GM12878 (cell line): ENCODE data around the gene LTC4S. TPM values are rescaled to one million over a fixed set of nuclear protein-coding genes. Genes with fewer than 3 reads are reported as not detected.

Experiments used
- CEBPB ChIP-seq, 2 experiments: fragments of 150-350 bp in 1 of 2; IDR thresholded peaks; 2 replicates each; pipeline ENCODE4 v1.6.1; 2012 to 2014; ENCODE audit warnings: low read depth in 2 of 2, low read length in 2 of 2, borderline replicate concordance in 1 of 2, inconsistent platforms in 1 of 2
- CHD1 ChIP-seq: IDR thresholded peaks from 2 replicates; pipeline ENCODE4 v1.6.1; 2012; ENCODE audit warnings: low read depth, low read length, improper control_type of control experiment
- CHD2 ChIP-seq: IDR thresholded peaks from 2 replicates; pipeline ENCODE4 v1.6.1; 2011; ENCODE audit warnings: low read depth, low read length, improper control_type of control experiment, borderline replicate concordance
- DPF2 ChIP-seq: fragments of 450-650 bp; IDR thresholded peaks from 2 replicates; pipeline ENCODE4 v1.6.1; 2017; ENCODE audit warnings: mild to moderate bottlenecking
- GATAD2B ChIP-seq: fragments of 450-650 bp; conservative IDR thresholded peaks from 2 replicates; pipeline ENCODE4 v1.6.1; 2017; ENCODE audit warnings: low read depth, mild to moderate bottlenecking, moderate library complexity
- HDGF ChIP-seq: fragments of 450-650 bp; IDR thresholded peaks from 2 replicates; pipeline ENCODE4 v1.6.1; 2016; ENCODE audit warnings: antibody characterized with exemption
- IKZF1 ChIP-seq: fragments of 450-650 bp; conservative IDR thresholded peaks from 2 replicates; pipeline ENCODE4 v1.6.1; 2017; ENCODE audit warnings: antibody characterized with exemption, mild to moderate bottlenecking
- JUND ChIP-seq: IDR thresholded peaks from 2 replicates; pipeline ENCODE4 v1.6.1; 2012; ENCODE audit warnings: low read depth, mild to moderate bottlenecking, low read length, improper control_type of control experiment, moderate library complexity
- KLF5 ChIP-seq: fragments of 450-650 bp; IDR thresholded peaks from 2 replicates; pipeline ENCODE4 v1.6.1; 2014; ENCODE audit warnings: mild to moderate bottlenecking; ENCODE audit not compliant: partially characterized antibody
- MXI1 ChIP-seq: fragments of 150-350 bp; IDR thresholded peaks from 2 replicates; pipeline ENCODE4 v1.6.1; 2011; ENCODE audit warnings: low read depth, mild to moderate bottlenecking, inconsistent platforms, low read length, improper control_type of control experiment
- MYB ChIP-seq: fragments of 150-350 bp; IDR thresholded peaks from 2 replicates; pipeline ENCODE4 v1.6.1; 2014; ENCODE audit warnings: mild to moderate bottlenecking, low read depth, low read length, borderline replicate concordance
- NFXL1 ChIP-seq: fragments of 450-650 bp; IDR thresholded peaks from 2 replicates; pipeline ENCODE4 v1.6.1; 2017; ENCODE audit warnings: antibody characterized with exemption, mild to moderate bottlenecking, borderline replicate concordance
- NR2F1 ChIP-seq: fragments of 450-650 bp; conservative IDR thresholded peaks from 2 replicates; pipeline ENCODE4 v1.6.1; 2017; ENCODE audit warnings: mild to moderate bottlenecking
- POLR2A ChIP-seq: IDR thresholded peaks from 2 replicates; pipeline ENCODE4 v1.6.1; 2011; ENCODE audit warnings: low read depth, mild to moderate bottlenecking, low read length
- POLR2AphosphoS5 ChIP-seq: IDR thresholded peaks from 2 replicates; pipeline ENCODE4 v1.6.1; 2011; ENCODE audit warnings: mild to moderate bottlenecking, low read length, inconsistent platforms
- TBL1XR1 ChIP-seq: IDR thresholded peaks from 2 replicates; pipeline ENCODE4 v1.6.1; 2012; ENCODE audit warnings: low read depth, low read length, improper control_type of control experiment
- ZNF217 ChIP-seq: fragments of 450-650 bp; IDR thresholded peaks from 2 replicates; pipeline ENCODE4 v1.6.1; 2017; ENCODE audit warnings: antibody characterized with exemption, mild to moderate bottlenecking
- ZNF384 ChIP-seq: IDR thresholded peaks from 2 replicates; pipeline ENCODE4 v1.6.1; 2012; ENCODE audit warnings: low read depth, mild to moderate bottlenecking, low read length, improper control_type of control experiment, borderline replicate concordance
- polyA plus RNA-seq, 11 experiments: library from polyadenylated mRNA; depleted of rRNA in 4 of 11; unstranded in 6 of 11; stranded (reverse) in 5 of 11; fragments of >200 nt; fragmentation: Nextera tagmentation in 4 of 11; fragmentation: Illumina TruSeq in 1 of 11; extraction: Ambion mirVana in 4 of 11; extraction: Trizol in 1 of 11; gene quantifications; 1 replicate in 1 of 11; 2 replicates in 10 of 11; pipeline versions ENCODE4 v1.2.1 to v1.2.3, GENCODE V29; 2011 to 2016; ENCODE audit warnings: inconsistent platforms in 2 of 11, missing spikeins in 2 of 11, low read depth in 1 of 11
- total RNA-seq, 4 experiments: library from RNA; depleted of rRNA in 3 of 4; stranded (reverse); fragments of >200 nt in 3 of 4; fragmentation: Illumina TruSeq in 1 of 4; extraction: Trizol in 1 of 4; gene quantifications; 2 replicates each; pipeline versions ENCODE4 v1.2.1 to v1.2.3, GENCODE V29; 2013 to 2021
- TF ChIP-seq, protein P1 (sequence below): IDR thresholded peaks from 2 replicates; pipeline ENCODE4 v1.6.1; 2011; ENCODE audit warnings: borderline replicate concordance, low read depth, mild to moderate bottlenecking, moderate library complexity, low read length; ENCODE audit not compliant: insufficient read depth, poor library complexity, severe bottlenecking
- TF ChIP-seq, protein P2 (sequence below): fragments of 450-650 bp; IDR thresholded peaks from 2 replicates; pipeline ENCODE4 v1.6.1; 2017; ENCODE audit warnings: mild to moderate bottlenecking, moderate library complexity
- TF ChIP-seq, protein P3 (sequence below): IDR thresholded peaks from 2 replicates; pipeline ENCODE4 v1.6.1; 2012; ENCODE audit warnings: low read depth, low read length, improper control_type of control experiment

LTC4S gene
- total and polyA plus RNA-seq, 10 of the 15 experiments (the other 5 are each of a cell fraction or from before 2014, with no cell fraction given), result 0.78 to 3.6 (median 1.8) TPM; not detected in 5

DNA sequence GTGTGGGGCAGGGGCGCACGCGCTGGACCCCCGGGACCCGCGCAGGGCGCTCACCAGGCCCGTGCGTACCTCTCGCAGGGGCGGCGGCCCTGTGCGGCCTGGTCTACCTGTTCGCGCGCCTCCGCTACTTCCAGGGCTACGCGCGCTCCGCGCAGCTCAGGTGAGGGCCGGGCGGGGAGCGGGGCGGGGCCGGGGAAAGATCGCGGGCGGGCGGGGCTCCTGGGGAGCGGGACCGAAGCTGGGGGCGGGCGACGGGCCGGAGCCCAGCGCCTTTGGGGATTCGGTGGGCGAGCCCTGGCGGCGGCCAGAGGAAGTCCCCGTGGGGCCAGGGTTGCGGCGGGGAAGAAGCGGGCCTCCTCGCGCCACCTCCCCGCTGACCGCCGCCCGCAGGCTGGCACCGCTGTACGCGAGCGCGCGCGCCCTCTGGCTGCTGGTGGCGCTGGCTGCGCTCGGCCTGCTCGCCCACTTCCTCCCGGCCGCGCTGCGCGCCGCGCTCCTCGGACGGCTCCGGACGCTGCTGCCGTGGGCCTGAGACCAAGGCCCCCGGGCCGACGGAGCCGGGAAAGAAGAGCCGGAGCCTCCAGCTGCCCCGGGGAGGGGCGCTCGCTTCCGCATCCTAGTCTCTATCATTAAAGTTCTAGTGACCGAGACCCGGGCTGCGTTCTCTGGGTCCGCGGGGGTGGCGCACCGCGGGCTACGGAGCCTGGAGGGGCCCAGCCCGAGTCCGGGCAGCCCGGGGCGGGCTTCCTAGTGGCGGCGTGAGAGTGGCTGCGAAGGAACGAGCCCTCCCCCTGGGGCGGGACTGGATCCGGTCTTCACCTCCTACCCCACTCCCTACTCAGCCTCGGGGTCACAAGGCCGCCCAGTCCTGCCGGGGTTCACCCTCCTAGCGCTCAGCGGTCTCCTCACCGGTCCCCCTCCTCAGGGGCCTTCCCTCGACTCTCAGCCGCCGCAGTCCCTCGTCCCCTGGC is 2.4 kb downstream of the LTC4S start (continued):
- TF ChIP-seq CHD1 (peak; percentile 80; the same call in 1 of the 2 replicates), NFXL1 (0 out of 2 replicates have a peak, but pooled peaks have one; percentile 34), IKZF1 (peak; percentile 91), ZNF384 (no peak), ZNF217 (peak; percentile 50), DPF2 (peak; percentile 88), CHD2 (peak; percentile 39; the same call in 1 of the 2 replicates), HDGF (peak; percentile 64; the same call in 1 of the 2 replicates), MXI1 (0 out of 2 replicates have a peak, but pooled peaks have one; percentile 23), POLR2AphosphoS5 (peak; percentile 52), KLF5 (peak; percentile 58), GATAD2B (peak; percentile 96), CEBPB (IDR thresholded peaks at IDR 0.05; ENCODE audit: borderline replicate concordance in 1 of 2, low read depth in 2 of 2, low read length in 2 of 2) (no peak), MYB (0 out of 2 replicates have a peak, but pooled peaks have one; percentile 18), TBL1XR1 (no peak), JUND (no peak), NR2F1 (peak; percentile 59; the same call in 1 of the 2 replicates), POLR2A (peak; percentile 66)
- TF ChIP-seq, protein P1, sequence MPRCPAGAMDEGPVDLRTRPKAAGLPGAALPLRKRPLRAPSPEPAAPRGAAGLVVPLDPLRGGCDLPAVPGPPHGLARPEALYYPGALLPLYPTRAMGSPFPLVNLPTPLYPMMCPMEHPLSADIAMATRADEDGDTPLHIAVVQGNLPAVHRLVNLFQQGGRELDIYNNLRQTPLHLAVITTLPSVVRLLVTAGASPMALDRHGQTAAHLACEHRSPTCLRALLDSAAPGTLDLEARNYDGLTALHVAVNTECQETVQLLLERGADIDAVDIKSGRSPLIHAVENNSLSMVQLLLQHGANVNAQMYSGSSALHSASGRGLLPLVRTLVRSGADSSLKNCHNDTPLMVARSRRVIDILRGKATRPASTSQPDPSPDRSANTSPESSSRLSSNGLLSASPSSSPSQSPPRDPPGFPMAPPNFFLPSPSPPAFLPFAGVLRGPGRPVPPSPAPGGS, result peak; percentile 55
- TF ChIP-seq, protein P2, sequence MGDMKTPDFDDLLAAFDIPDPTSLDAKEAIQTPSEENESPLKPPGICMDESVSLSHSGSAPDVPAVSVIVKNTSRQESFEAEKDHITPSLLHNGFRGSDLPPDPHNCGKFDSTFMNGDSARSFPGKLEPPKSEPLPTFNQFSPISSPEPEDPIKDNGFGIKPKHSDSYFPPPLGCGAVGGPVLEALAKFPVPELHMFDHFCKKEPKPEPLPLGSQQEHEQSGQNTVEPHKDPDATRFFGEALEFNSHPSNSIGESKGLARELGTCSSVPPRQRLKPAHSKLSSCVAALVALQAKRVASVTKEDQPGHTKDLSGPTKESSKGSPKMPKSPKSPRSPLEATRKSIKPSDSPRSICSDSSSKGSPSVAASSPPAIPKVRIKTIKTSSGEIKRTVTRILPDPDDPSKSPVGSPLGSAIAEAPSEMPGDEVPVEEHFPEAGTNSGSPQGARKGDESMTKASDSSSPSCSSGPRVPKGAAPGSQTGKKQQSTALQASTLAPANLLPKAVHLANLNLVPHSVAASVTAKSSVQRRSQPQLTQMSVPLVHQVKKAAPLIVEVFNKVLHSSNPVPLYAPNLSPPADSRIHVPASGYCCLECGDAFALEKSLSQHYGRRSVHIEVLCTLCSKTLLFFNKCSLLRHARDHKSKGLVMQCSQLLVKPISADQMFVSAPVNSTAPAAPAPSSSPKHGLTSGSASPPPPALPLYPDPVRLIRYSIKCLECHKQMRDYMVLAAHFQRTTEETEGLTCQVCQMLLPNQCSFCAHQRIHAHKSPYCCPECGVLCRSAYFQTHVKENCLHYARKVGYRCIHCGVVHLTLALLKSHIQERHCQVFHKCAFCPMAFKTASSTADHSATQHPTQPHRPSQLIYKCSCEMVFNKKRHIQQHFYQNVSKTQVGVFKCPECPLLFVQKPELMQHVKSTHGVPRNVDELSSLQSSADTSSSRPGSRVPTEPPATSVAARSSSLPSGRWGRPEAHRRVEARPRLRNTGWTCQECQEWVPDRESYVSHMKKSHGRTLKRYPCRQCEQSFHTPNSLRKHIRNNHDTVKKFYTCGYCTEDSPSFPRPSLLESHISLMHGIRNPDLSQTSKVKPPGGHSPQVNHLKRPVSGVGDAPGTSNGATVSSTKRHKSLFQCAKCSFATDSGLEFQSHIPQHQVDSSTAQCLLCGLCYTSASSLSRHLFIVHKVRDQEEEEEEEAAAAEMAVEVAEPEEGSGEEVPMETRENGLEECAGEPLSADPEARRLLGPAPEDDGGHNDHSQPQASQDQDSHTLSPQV, result peak; percentile 88
- TF ChIP-seq, protein P3, sequence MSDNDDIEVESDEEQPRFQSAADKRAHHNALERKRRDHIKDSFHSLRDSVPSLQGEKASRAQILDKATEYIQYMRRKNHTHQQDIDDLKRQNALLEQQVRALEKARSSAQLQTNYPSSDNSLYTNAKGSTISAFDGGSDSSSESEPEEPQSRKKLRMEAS, result peak; percentile 58; the same call in 1 of the 2 replicates
